Mesendoderm (in vitro differentiated cells): ENCODE measurements around the gene IFI6.
"Not testable (repeated sequence)": the region's sequence is repeated elsewhere in the genome, so short reads cannot be mapped to it uniquely, and the experiment has no call there.

Experiments used
- DNase-seq: peaks from one replicate; pipeline ENCODE4 v3.0.0; 2013
- H2AK5ac ChIP-seq: 2 replicates; pipeline ENCODE4 v1.6.1; 2013; ENCODE audit warnings: low read length, inconsistent platforms
- H2BK120ac ChIP-seq: 2 replicates; pipeline ENCODE4 v1.6.1; 2013; ENCODE audit warnings: low read depth, mild to moderate bottlenecking, low read length, moderate library complexity, mixed read lengths
- H2BK15ac ChIP-seq: replicated peaks from 2 replicates; pipeline ENCODE4 v1.6.1; 2013; ENCODE audit warnings: low read depth, mild to moderate bottlenecking, moderate library complexity
- H2BK5ac ChIP-seq: 2 replicates; pipeline ENCODE4 v1.6.1; 2013; ENCODE audit warnings: low read length, inconsistent platforms
- H3K18ac ChIP-seq: 2 replicates; pipeline ENCODE4 v1.6.1; 2013; ENCODE audit warnings: mild to moderate bottlenecking, low read length, mixed read lengths
- H3K23ac ChIP-seq: one replicate; pipeline ENCODE4 v1.6.1; 2013; ENCODE audit warnings: low read length
- H3K27ac ChIP-seq: 2 replicates; pipeline ENCODE4 v1.5.1; 2013; ENCODE audit warnings: low read depth, mild to moderate bottlenecking, inconsistent platforms, low read length, moderate library complexity
- H3K27me3 ChIP-seq: 2 replicates; pipeline ENCODE4 v1.6.1; 2013; ENCODE audit warnings: low read length, control low read depth, mild to moderate bottlenecking, inconsistent platforms; ENCODE audit not compliant: insufficient read depth, poor library complexity
- H3K36me3 ChIP-seq: 2 replicates; pipeline ENCODE4 v1.6.1; 2013; ENCODE audit warnings: low read length, inconsistent platforms; ENCODE audit not compliant: control insufficient read depth, insufficient read depth
- H3K4ac ChIP-seq: one replicate; pipeline ENCODE4 v1.6.1; 2013; ENCODE audit warnings: low read depth, mild to moderate bottlenecking, low read length, moderate library complexity
- H3K4me1 ChIP-seq: 2 replicates; pipeline ENCODE4 v1.6.1; 2013; ENCODE audit warnings: low read depth, low read length, inconsistent platforms; ENCODE audit not compliant: control insufficient read depth
- H3K4me2 ChIP-seq: 2 replicates; pipeline ENCODE4 v1.6.1; 2013; ENCODE audit warnings: low read length
- H3K4me3 ChIP-seq: 2 replicates; pipeline ENCODE4 v1.5.1; 2013; ENCODE audit warnings: mild to moderate bottlenecking, low read length
- H3K56ac ChIP-seq: one replicate; pipeline ENCODE4 v1.6.1; 2013; ENCODE audit warnings: low read length
- H3K79me1 ChIP-seq: 2 replicates; pipeline ENCODE4 v1.6.1; 2013; ENCODE audit warnings: low read length, inconsistent platforms
- H3K79me2 ChIP-seq: 2 replicates; pipeline ENCODE4 v1.6.1; 2013; ENCODE audit warnings: mild to moderate bottlenecking, low read length; ENCODE audit not compliant: control insufficient read depth, insufficient read depth
- H3K9ac ChIP-seq: 2 replicates; pipeline ENCODE4 v1.6.1; 2013; ENCODE audit warnings: low read length, inconsistent platforms
- H4K5ac ChIP-seq: one replicate; pipeline ENCODE4 v1.6.1; 2013; ENCODE audit warnings: low read length
- H4K8ac ChIP-seq: one replicate; pipeline ENCODE4 v1.6.1; 2013; ENCODE audit warnings: low read depth, mild to moderate bottlenecking, control low read depth, low read length, moderate library complexity
- WGBS: extraction: QIAGEN DNeasy Blood & Tissue Kit; methylation state at CpG from one replicate; pipeline ENCODE4 v1.1.7; 2013; ENCODE audit warnings: low lambda C conversion rate, missing lambda C conversion rate; ENCODE audit not compliant: insufficient coverage; ENCODE audit errors: extremely low coverage; 5-methylcytosine and 5-hydroxymethylcytosine counted together

Gene IFI6

GRCh38 chr1:27687906-27688305 lies 15.9 kb upstream of the IFI6 start:
- no peak overlapping the region for H2BK120ac ChIP-seq
- no peaks in the 10 kb centered on the region for H3K27me3 ChIP-seq
- DNase-seq: peak; percentile 40
- H2BK15ac ChIP-seq: no peak overlapping the region
- no peaks in the 10 kb centered on the region for H3K4me1 ChIP-seq
- WGBS: no CpG with 5 or more reads among the region's 5 CpGs
- no peaks in the 10 kb centered on the region for H3K79me2 ChIP-seq
- no peak overlapping the region for H3K27ac ChIP-seq
- no peak overlapping the region for H3K18ac ChIP-seq
- no peak overlapping the region for H3K23ac ChIP-seq
- H3K79me1 ChIP-seq: no peaks in the 10 kb centered on the region
- no peak overlapping the region for H3K56ac ChIP-seq
- H3K9ac ChIP-seq: no peak overlapping the region
- H4K5ac ChIP-seq: no peak overlapping the region
- no peak overlapping the region for H2AK5ac ChIP-seq
- no peak overlapping the region for H2BK5ac ChIP-seq
- no peak overlapping the region for H3K4me2 ChIP-seq
- H3K4ac ChIP-seq: no peak overlapping the region
- no peak overlapping the region for H4K8ac ChIP-seq
- no peak overlapping the region for H3K4me3 ChIP-seq
- no peaks in the 10 kb centered on the region for H3K36me3 ChIP-seq

GRCh38 chr1:27686223-27686990 lies 14.4 kb upstream of the IFI6 start:
- Histone ChIP-seq H3K79me1 (no peaks in the 10 kb centered on the region), H2BK5ac (no peak overlapping the region), H3K4ac (no peak overlapping the region), H3K4me1 (no peaks in the 10 kb centered on the region), H3K4me3 (no peak overlapping the region), H3K56ac (no peak overlapping the region), H2AK5ac (no peak overlapping the region), H3K79me2 (no peaks in the 10 kb centered on the region), H3K9ac (no peak overlapping the region), H3K36me3 (no peaks in the 10 kb centered on the region), H4K5ac (no peak overlapping the region), H3K18ac (no peak overlapping the region), H3K4me2 (no peak overlapping the region), H2BK15ac (no peak overlapping the region), H3K27ac (no peak overlapping the region), H4K8ac (no peak overlapping the region), H3K23ac (peak overlapping the region; percentile 74), H3K27me3 (no peaks in the 10 kb centered on the region), H2BK120ac (no peak overlapping the region)
- DNase-seq: peak; percentile 11
- WGBS: no CpG with 5 or more reads among the region's 21 CpGs

GRCh38 chr1:27684176-27684575 lies 12.2 kb upstream of the IFI6 start:
- no peak overlapping the region for H3K4me3 ChIP-seq
- no peak overlapping the region for H4K5ac ChIP-seq
- H2AK5ac ChIP-seq: no peak overlapping the region
- H4K8ac ChIP-seq: no peak overlapping the region
- no peak overlapping the region for H2BK5ac ChIP-seq
- no peaks in the 10 kb centered on the region for H3K79me1 ChIP-seq
- no peak for DNase-seq
- WGBS: no CpG with 5 or more reads among the region's 2 CpGs
- H3K56ac ChIP-seq: no peak overlapping the region
- H2BK120ac ChIP-seq: no peak overlapping the region
- H3K36me3 ChIP-seq: no peaks in the 10 kb centered on the region
- H3K79me2 ChIP-seq: no peaks in the 10 kb centered on the region
- H3K18ac ChIP-seq: no peak overlapping the region
- H3K27ac ChIP-seq: no peak overlapping the region
- no peaks in the 10 kb centered on the region for H3K4me1 ChIP-seq
- H3K4ac ChIP-seq: no peak overlapping the region
- H3K27me3 ChIP-seq: no peaks in the 10 kb centered on the region
- no peak overlapping the region for H2BK15ac ChIP-seq
- no peak overlapping the region for H3K9ac ChIP-seq
- H3K23ac ChIP-seq: no peak overlapping the region
- H3K4me2 ChIP-seq: no peak overlapping the region

- no peak overlapping the region for H3K27ac ChIP-seq
- WGBS: no CpG with 5 or more reads among the region's 5 CpGs
- no peak for DNase-seq
These were observed 10.5 kb upstream of the IFI6 start for GRCh38 chr1:27682351-27682944.

GRCh38 chr1:27681580-27681979 lies 9.6 kb upstream of the IFI6 start:
- H3K79me1 ChIP-seq, H3K36me3 ChIP-seq, H3K4me1 ChIP-seq, H2BK15ac ChIP-seq, H2BK5ac ChIP-seq, H3K4me2 ChIP-seq, H3K18ac ChIP-seq, H2BK120ac ChIP-seq, H3K4me3 ChIP-seq, H3K56ac ChIP-seq, H4K5ac ChIP-seq, DNase-seq, H3K79me2 ChIP-seq, H3K23ac ChIP-seq, H3K27ac ChIP-seq, H2AK5ac ChIP-seq, H3K4ac ChIP-seq, H4K8ac ChIP-seq, H3K9ac ChIP-seq, H3K27me3 ChIP-seq: not testable (repeated sequence)
- WGBS: no CpG with 5 or more reads among the region's 4 CpGs

More at GRCh38 chr1:27682351-27682944, 10.5 kb upstream of the IFI6 start:
- no peak overlapping the region for H2BK15ac ChIP-seq
- H3K4me2 ChIP-seq: no peak overlapping the region
- no peaks in the 10 kb centered on the region for H3K79me1 ChIP-seq
- H3K9ac ChIP-seq: no peak overlapping the region
- H4K5ac ChIP-seq: no peak overlapping the region
- no peaks in the 10 kb centered on the region for H3K4me1 ChIP-seq
- H4K8ac ChIP-seq: no peak overlapping the region
- H3K56ac ChIP-seq: no peak overlapping the region
- H2AK5ac ChIP-seq: no peak overlapping the region
- H2BK120ac ChIP-seq: no peak overlapping the region
- H3K4ac ChIP-seq: no peak overlapping the region
- H2BK5ac ChIP-seq: no peak overlapping the region
- H3K79me2 ChIP-seq: no peaks in the 10 kb centered on the region
- no peaks in the 10 kb centered on the region for H3K27me3 ChIP-seq
- H3K23ac ChIP-seq: no peak overlapping the region
- no peaks in the 10 kb centered on the region for H3K36me3 ChIP-seq
- H3K18ac ChIP-seq: no peak overlapping the region
- no peak overlapping the region for H3K4me3 ChIP-seq
